WTC11 (cell line): ENCODE measurements around the gene DHX40. TPM values are rescaled to one million over a fixed set of nuclear protein-coding genes. Genes with fewer than 3 reads are reported as not detected.

ENCODE experiments used
- ATAC-seq: fragments of 200-7000 bp; cut with Tn5 transposase; 2 replicates; pipeline ENCODE4 v1.10.0; 2021; ENCODE audit warnings: mild to moderate bottlenecking, moderate library complexity
- CTCF ChIA-PET: fragments of 300-600 bp; sonication (Branson Sonifier 250); formaldehyde crosslinking; loops from one replicate; lab custom pipeline; 2021; ENCODE audit warnings: antibody characterized with exemption; lab: Charles Lee
- POLR2A ChIA-PET: fragments of 350-600 bp; sonication (Branson Sonifier 250); formaldehyde crosslinking; loops from one replicate; lab custom pipeline; 2021; ENCODE audit warnings: antibody characterized with exemption; lab: Charles Lee
- DNase-seq: peaks from one replicate; pipeline ENCODE4 v3.0.0; 2021; ENCODE audit warnings: low spot score
- H3K27ac Mint-ChIP-seq: 2 replicates; pipeline ENCODE4 v1.8.0; 2021; ENCODE audit warnings: mixed read lengths
- H3K27me3 Mint-ChIP-seq: 2 replicates; pipeline ENCODE4 v1.8.0; 2021; ENCODE audit warnings: low read depth, mild to moderate bottlenecking, moderate library complexity, mixed read lengths
- H3K36me3 Mint-ChIP-seq: 2 replicates; pipeline ENCODE4 v1.8.0; 2021; ENCODE audit warnings: mixed read lengths
- H3K4me1 Mint-ChIP-seq: 2 replicates; pipeline ENCODE4 v1.8.0; 2022; ENCODE audit warnings: mixed read lengths
- H3K4me3 Mint-ChIP-seq: 2 replicates; pipeline ENCODE4 v1.8.0; 2021; ENCODE audit warnings: mild to moderate bottlenecking, moderate library complexity, mixed read lengths
- H3K9me3 Mint-ChIP-seq: 2 replicates; pipeline ENCODE4 v1.8.0; 2021; ENCODE audit warnings: mixed read lengths
- CDX4 ChIP-seq: fragments of 250-450 bp; sonication (Bioruptor Pico); IDR thresholded peaks from 2 replicates; pipeline ENCODE4 v1.9.0; 2021; ENCODE audit warnings: moderate library complexity, mild to moderate bottlenecking, inconsistent platforms, borderline replicate concordance
- CREB1 ChIP-seq: sonication (generic); formaldehyde crosslinking; IDR thresholded peaks from 2 replicates; pipeline ENCODE4 v1.8.0; 2023; ENCODE audit warnings: mild to moderate bottlenecking, missing genetic modification reagents
- CTCF ChIP-seq: fragments of 200-600 bp; IDR thresholded peaks from 2 replicates; pipeline ENCODE4 v1.8.0; 2022; ENCODE audit warnings: antibody characterized with exemption
- E2F1 ChIP-seq: sonication (generic); formaldehyde crosslinking; IDR thresholded peaks from 2 replicates; pipeline ENCODE4 v1.8.0; 2022; ENCODE audit warnings: mild to moderate bottlenecking, missing genetic modification reagents
- E2F4 ChIP-seq: sonication (generic); formaldehyde crosslinking; IDR thresholded peaks from 2 replicates; pipeline ENCODE4 v1.8.1; 2022; ENCODE audit warnings: low read depth, mild to moderate bottlenecking, moderate library complexity, missing genetic modification reagents, borderline replicate concordance
- ELF4 ChIP-seq: sonication (generic); formaldehyde crosslinking; IDR thresholded peaks from 2 replicates; pipeline ENCODE4 v1.8.1; 2022; ENCODE audit warnings: low read depth, mild to moderate bottlenecking, moderate library complexity, missing genetic modification reagents
- FOXK1 ChIP-seq: sonication (generic); formaldehyde crosslinking; IDR thresholded peaks from 2 replicates; pipeline ENCODE4 v1.8.0; 2022; ENCODE audit warnings: mild to moderate bottlenecking, moderate library complexity, missing genetic modification reagents
- GTF2I ChIP-seq: fragments of 250-450 bp; sonication (Bioruptor Pico); conservative IDR thresholded peaks from 2 replicates; pipeline ENCODE4 v1.4.0; 2021; ENCODE audit warnings: mild to moderate bottlenecking
- HMGA2 ChIP-seq: fragments of 250-450 bp; sonication (Bioruptor Pico); IDR thresholded peaks from 2 replicates; pipeline ENCODE4 v1.4.0; 2021; ENCODE audit warnings: mild to moderate bottlenecking, moderate library complexity
- MXD4 ChIP-seq: fragments of 250-450 bp; sonication (Bioruptor Pico); IDR thresholded peaks from 2 replicates; pipeline ENCODE4 v1.8.0; 2021; ENCODE audit warnings: mild to moderate bottlenecking, moderate library complexity, borderline replicate concordance
- MYBL2 ChIP-seq: sonication (generic); formaldehyde crosslinking; IDR thresholded peaks from 2 replicates; pipeline ENCODE4 v1.8.1; 2023; ENCODE audit warnings: mild to moderate bottlenecking, moderate library complexity, missing genetic modification reagents
- NFE2L1 ChIP-seq: sonication (generic); formaldehyde crosslinking; IDR thresholded peaks from 2 replicates; pipeline ENCODE4 v1.8.1; 2023; ENCODE audit warnings: missing genetic modification reagents
- NR1H2 ChIP-seq: sonication (generic); formaldehyde crosslinking; IDR thresholded peaks from 2 replicates; pipeline ENCODE4 v1.9.0; 2021; ENCODE audit warnings: mild to moderate bottlenecking, moderate library complexity, missing genetic modification reagents
- PRRX2 ChIP-seq: fragments of 250-450 bp; sonication (Bioruptor Pico); IDR thresholded peaks from 2 replicates; pipeline ENCODE4 v1.8.0; 2021; ENCODE audit warnings: mild to moderate bottlenecking
- RELA ChIP-seq: sonication (generic); formaldehyde crosslinking; IDR thresholded peaks from 2 replicates; pipeline ENCODE4 v1.8.1; 2022; ENCODE audit warnings: missing genetic modification reagents, mild to moderate bottlenecking, borderline replicate concordance
- SMAD4 ChIP-seq: sonication (generic); formaldehyde crosslinking; IDR thresholded peaks from 2 replicates; pipeline ENCODE4 v1.8.0; 2022; ENCODE audit warnings: mild to moderate bottlenecking, missing genetic modification reagents
- STAT6 ChIP-seq: sonication (generic); formaldehyde crosslinking; conservative IDR thresholded peaks from 2 replicates; pipeline ENCODE4 v1.8.1; 2023; ENCODE audit warnings: mild to moderate bottlenecking, low read depth, missing genetic modification reagents, moderate library complexity
- TCF7 ChIP-seq: sonication (generic); formaldehyde crosslinking; IDR thresholded peaks from 2 replicates; pipeline ENCODE4 v1.8.0; 2022; ENCODE audit warnings: mild to moderate bottlenecking, low read depth, missing genetic modification reagents, moderate library complexity
- TEAD1 ChIP-seq: sonication (generic); formaldehyde crosslinking; IDR thresholded peaks from 2 replicates; pipeline ENCODE4 v1.8.0; 2022; ENCODE audit warnings: mild to moderate bottlenecking, missing genetic modification reagents
- ZNF219 ChIP-seq: sonication (generic); formaldehyde crosslinking; IDR thresholded peaks from 2 replicates; pipeline ENCODE4 v1.8.0; 2023; ENCODE audit warnings: missing genetic modification reagents, mild to moderate bottlenecking, borderline replicate concordance
- ZNF232 ChIP-seq: sonication (generic); formaldehyde crosslinking; IDR thresholded peaks from 2 replicates; pipeline ENCODE4 v1.8.0; 2022; ENCODE audit warnings: mild to moderate bottlenecking, missing genetic modification reagents
- ZNF263 ChIP-seq: sonication (generic); formaldehyde crosslinking; IDR thresholded peaks from 2 replicates; pipeline ENCODE4 v1.8.1; 2022; ENCODE audit warnings: low read depth, mild to moderate bottlenecking, moderate library complexity, missing genetic modification reagents
- ZNF423 ChIP-seq: fragments of 250-450 bp; sonication (Bioruptor Pico); IDR thresholded peaks from 2 replicates; pipeline ENCODE4 v2.1.2; 2022; ENCODE audit warnings: mild to moderate bottlenecking, moderate library complexity
- ZNF425 ChIP-seq: fragments of 250-450 bp; sonication (Bioruptor Pico); conservative IDR thresholded peaks from 2 replicates; pipeline ENCODE4 v1.9.0; 2021; ENCODE audit warnings: mild to moderate bottlenecking
- ZNF512 ChIP-seq: sonication (generic); formaldehyde crosslinking; IDR thresholded peaks from 2 replicates; pipeline ENCODE4 v1.8.1; 2022; ENCODE audit warnings: missing genetic modification reagents, borderline replicate concordance
- total RNA-seq: library from RNA; stranded (reverse); gene quantifications from 3 replicates; pipeline ENCODE4 v1.2.3, GENCODE V29; 2021

DHX40 gene
- total RNA-seq, 1 experiment from 2014 or later: 26.9 TPM

- Mint-ChIP-seq H3K9me3 (no peaks in the 10 kb centered on the region), H3K4me3 (no peak overlapping the region), H3K27ac (no peak overlapping the region), H3K4me1 (no peaks in the 10 kb centered on the region), H3K27me3 (peaks cover 6% of the 10 kb centered on the region), H3K36me3 (no peaks in the 10 kb centered on the region)
- CTCF ChIA-PET: interaction anchor here (0.6 to 1.2 kb wide), 2 partner anchors 9 to 18 kb away, joined by 4 read pairs; no protein-coding TSS in a partner anchor
- DNase-seq (no peak), ATAC-seq (no peak)
- POLR2A ChIA-PET: no interaction called here
- TF ChIP-seq E2F1: no peak
- no peak for TF ChIP-seq E2F4 (CRISPR knock-in tag)
- no peak for TF ChIP-seq CTCF
- TF ChIP-seq TCF7 (CRISPR knock-in tag): no peak
- TF ChIP-seq STAT6 (CRISPR knock-in tag): no peak
- no peak for TF ChIP-seq RELA
- TF ChIP-seq GTF2I (CRISPR knock-in tag): no peak
- no peak for TF ChIP-seq HMGA2 (CRISPR knock-in tag)
- TF ChIP-seq CDX4 (CRISPR knock-in tag): no peak
- no peak for TF ChIP-seq ZNF263 (CRISPR knock-in tag)
Measured at GRCh38 chr17:59527325-59527917, 38.0 kb upstream of the DHX40 start.

- Mint-ChIP-seq H3K27me3 (peaks cover 6% of the 10 kb centered on the region), H3K27ac (no peak overlapping the region), H3K4me1 (no peaks in the 10 kb centered on the region), H3K36me3 (no peaks in the 10 kb centered on the region), H3K9me3 (no peaks in the 10 kb centered on the region), H3K4me3 (no peak overlapping the region)
- CTCF ChIA-PET: interaction anchor here (0.6 to 1.2 kb wide), 2 partner anchors 9 to 19 kb away, joined by 4 read pairs; no protein-coding TSS in a partner anchor
- DNase-seq: no peak
- POLR2A ChIA-PET: no interaction called here
- no peak for ATAC-seq
- no peak for TF ChIP-seq NR1H2 (CRISPR knock-in tag)
- no peak for TF ChIP-seq FOXK1
- no peak for TF ChIP-seq MXD4 (CRISPR knock-in tag)
- TF ChIP-seq ZNF512 (CRISPR knock-in tag): no peak
- no peak for TF ChIP-seq ELF4 (CRISPR knock-in tag)
- no peak for TF ChIP-seq ZNF423 (CRISPR knock-in tag)
- TF ChIP-seq GTF2I (CRISPR knock-in tag): no peak
- TF ChIP-seq ZNF219 (CRISPR knock-in tag): no peak
- TF ChIP-seq CREB1 (CRISPR knock-in tag): no peak
- TF ChIP-seq ZNF425 (CRISPR knock-in tag): no peak
- TF ChIP-seq MYBL2 (CRISPR knock-in tag): no peak
- no peak for TF ChIP-seq NFE2L1 (CRISPR knock-in tag)
- no peak for TF ChIP-seq ZNF232
- TF ChIP-seq PRRX2: no peak
- TF ChIP-seq TEAD1 (CRISPR knock-in tag): no peak
- no peak for TF ChIP-seq HMGA2 (CRISPR knock-in tag)
- TF ChIP-seq SMAD4 (CRISPR knock-in tag): no peak
Measured at GRCh38 chr17:59527931-59528330, 37.5 kb upstream of the DHX40 start.
